ENCODE results near the gene ATAD3B.

- TF ChIP-seq CTCF (IDR thresholded peaks at IDR 0.05; ENCODE audit: insufficient read depth, low read length, poor library complexity, severe bottlenecking) (no peak), EZH2phosphoT487 (conservative IDR thresholded peaks at IDR 0.05; ENCODE audit: low read length) (no peak)
These were observed 72.1 kb downstream of the ATAD3B start for GRCh38 chr1:1543706-1544099.
